HepG2 (cell line): ENCODE measurements around the gene HPGD. TPM values are rescaled to one million over a fixed set of nuclear protein-coding genes. Genes with fewer than 3 reads are reported as not detected.

Source experiments
- ATAC-seq: fragments of 200-7000 bp; cut with Tn5 transposase; 3 replicates; pipeline ENCODE4 v1.9.1; 2020; ENCODE audit warnings: mild to moderate bottlenecking, moderate library complexity
- BruUV-seq: library from RNA; stranded (reverse); fragments of 400-500 nt; replicated peaks from 2 replicates; lab custom pipeline; 2021; lab: Mats Ljungman, UMichigan
- CTCF ChIA-PET: fragments of 300-600 bp; formaldehyde crosslinking; extraction: SDS; loops from one replicate; lab custom pipeline; 2021; ENCODE audit warnings: low total read pairs, inconsistent platforms, low intra/inter-chr PET ratio; lab: Yijun Ruan, JAX
- POLR2A ChIA-PET: fragments of 350-600 bp; sonication (Branson Sonifier 250); formaldehyde crosslinking; loops from one replicate; lab custom pipeline; 2020; ENCODE audit warnings: antibody characterized with exemption, inconsistent platforms; lab: Yijun Ruan, JAX
- DNase-seq: peaks from one replicate; pipeline ENCODE4 v3.0.0-alpha.2; 2015; ENCODE audit warnings: low spot score
- FAIRE-seq: peaks from 3 replicates; lab custom pipeline; 2011; peaks lifted over from hg19 to GRCh38; lab: Jason Lieb, UNC
- H2AFZ ChIP-seq: one replicate; pipeline ENCODE4 v1.6.1; 2011; ENCODE audit warnings: low read length, inconsistent platforms
- H3K27ac ChIP-seq: fragments of 300-600 bp; 3 replicates; pipeline ENCODE4 v1.8.0; 2011; ENCODE audit warnings: mixed run types, mild to moderate bottlenecking, mixed read lengths, low read length, inconsistent platforms; ENCODE audit not compliant: insufficient read depth; ENCODE audit errors: extremely low read length
- H3K27me3 ChIP-seq, 2 experiments: fragments of 200-600 bp in 1 of 2; 2 replicates in 1 of 2; 3 replicates in 1 of 2; pipeline versions ENCODE4 v1.6.0 to v1.8.0; 2011; ENCODE audit warnings: low read length in 2 of 2, mild to moderate bottlenecking in 2 of 2, moderate library complexity in 2 of 2, inconsistent platforms in 1 of 2; ENCODE audit not compliant: insufficient read depth in 2 of 2, control insufficient read depth in 1 of 2
- H3K36me3 ChIP-seq, 2 experiments: fragments of 200-600 bp in 1 of 2; replicated peaks in 1 of 2; 2 replicates in 1 of 2; 3 replicates in 1 of 2; pipeline versions ENCODE4 v1.5.1 to v1.8.0; 2011; ENCODE audit warnings: low read length in 2 of 2, inconsistent platforms in 1 of 2; ENCODE audit not compliant: insufficient read depth in 2 of 2, control insufficient read depth in 1 of 2
- H3K4me1 ChIP-seq: 2 replicates; pipeline ENCODE4 v1.5.1; 2012; ENCODE audit warnings: low read length, inconsistent platforms; ENCODE audit not compliant: insufficient read depth
- H3K4me2 ChIP-seq: 2 replicates; pipeline ENCODE4 v1.6.0; 2011; ENCODE audit warnings: low read depth, low read length, inconsistent platforms
- H3K4me3 ChIP-seq, 3 experiments: fragments of 200-600 bp in 1 of 3; sonication (generic), shearing (Covaris generic) in 1 of 3; replicated peaks in 1 of 3; 2 replicates each; pipeline ENCODE4 v1.5.1; 2011 to 2016; ENCODE audit warnings: low read length in 3 of 3, inconsistent platforms in 2 of 3, low read depth in 2 of 3, mild to moderate bottlenecking in 2 of 3, control low read depth in 1 of 3, mixed read lengths in 1 of 3; ENCODE audit not compliant: insufficient read depth in 1 of 3
- H3K79me2 ChIP-seq: one replicate; pipeline ENCODE4 v1.6.1; 2011; ENCODE audit warnings: low read length, inconsistent platforms; ENCODE audit not compliant: insufficient read depth
- H3K9ac ChIP-seq: 2 replicates; pipeline ENCODE4 v1.6.0; 2011; ENCODE audit warnings: mild to moderate bottlenecking, low read depth, low read length, inconsistent platforms; ENCODE audit not compliant: insufficient read depth
- H3K9me3 ChIP-seq: 2 replicates; pipeline ENCODE4 v1.5.1; 2012; ENCODE audit warnings: mild to moderate bottlenecking, low read length
- H4K20me1 ChIP-seq: 2 replicates; pipeline ENCODE4 v1.6.0; 2011; ENCODE audit warnings: inconsistent platforms, mild to moderate bottlenecking, low read length, moderate library complexity; ENCODE audit not compliant: insufficient read depth
- JUN ChIP-seq: sonication (generic); formaldehyde crosslinking; IDR thresholded peaks from 2 replicates; pipeline ENCODE4 v1.4.0; 2020; ENCODE audit warnings: mild to moderate bottlenecking, missing genetic modification reagents
- MTA1 ChIP-seq: sonication (generic); formaldehyde crosslinking; IDR thresholded peaks from 2 replicates; pipeline ENCODE4 v1.4.0; 2020; ENCODE audit warnings: missing genetic modification reagents, mild to moderate bottlenecking, borderline replicate concordance
- SNAI1 ChIP-seq: sonication (generic); formaldehyde crosslinking; IDR thresholded peaks from 2 replicates; pipeline ENCODE4 v1.5.0; 2020; ENCODE audit warnings: mild to moderate bottlenecking, missing genetic modification reagents, borderline replicate concordance
- TOE1 ChIP-seq: sonication (generic); formaldehyde crosslinking; IDR thresholded peaks from 2 replicates; pipeline ENCODE4 v1.4.0; 2020; ENCODE audit warnings: mild to moderate bottlenecking, missing genetic modification reagents
- ZFP37 ChIP-seq: sonication (generic); formaldehyde crosslinking; IDR thresholded peaks from 2 replicates; pipeline ENCODE4 v1.4.0; 2020; ENCODE audit warnings: missing genetic modification reagents, borderline replicate concordance
- ZNF460 ChIP-seq: sonication (generic); formaldehyde crosslinking; IDR thresholded peaks from 2 replicates; pipeline ENCODE4 v1.5.1; 2020; ENCODE audit warnings: missing genetic modification reagents, mild to moderate bottlenecking, borderline replicate concordance
- WGBS: methylation state at CpG from one replicate; pipeline ENCODE4 v1.1.6; 2017; ENCODE audit warnings: low lambda C conversion rate; 5-methylcytosine and 5-hydroxymethylcytosine counted together
- in situ Hi-C: cut with HindIII; loops from 2 replicates; pipeline ENCODE4 v1.10.0; 2017; ENCODE audit warnings: low pct_unique_long_range_greater_than_20kb; ENCODE audit not compliant: extremely low pct_ligation_motif_present
- intact Hi-C: fragments of 100-400 bp; cut with micrococcal nuclease; formaldehyde crosslinking; loops from one replicate; pipeline ENCODE4 v1.10.0; 2022; ENCODE audit not compliant: unreplicated experiment
- polyA plus RNA-seq, 8 experiments: library from polyadenylated mRNA; depleted of rRNA in 3 of 8; stranded (reverse) in 7 of 8; unstranded in 1 of 8; fragments of >200 nt; fragmentation: Illumina TruSeq in 4 of 8; extraction: Trizol in 4 of 8; gene quantifications; 2 replicates each; pipeline versions ENCODE4 v1.2.1 to v1.2.3, GENCODE V29; 2011 to 2016; ENCODE audit warnings: low read depth in 4 of 8, missing spikeins in 1 of 8, mixed read lengths in 1 of 8; ENCODE audit not compliant: insufficient read depth in 1 of 8
- total RNA-seq, 5 experiments: library from RNA; depleted of rRNA; stranded (reverse); fragments of >200 nt; fragmentation: Illumina TruSeq; extraction: Trizol; gene quantifications; 2 replicates each; pipeline ENCODE4 v1.2.3, GENCODE V29; 2016; ENCODE audit warnings: low read depth in 1 of 5
- TF ChIP-seq, protein P1 (sequence below): sonication (generic); formaldehyde crosslinking; IDR thresholded peaks from 2 replicates; pipeline ENCODE4 v1.4.0; 2020; ENCODE audit warnings: missing genetic modification reagents
- TF ChIP-seq, protein P2 (sequence below): sonication (generic); formaldehyde crosslinking; IDR thresholded peaks from 2 replicates; pipeline ENCODE4; 2020; ENCODE audit warnings: missing genetic modification reagents, mild to moderate bottlenecking, borderline replicate concordance
- TF ChIP-seq, protein P3 (sequence below): sonication (generic); formaldehyde crosslinking; IDR thresholded peaks from 2 replicates; pipeline ENCODE4 v1.4.0; 2020; ENCODE audit warnings: missing genetic modification reagents, mild to moderate bottlenecking, borderline replicate concordance

Gene HPGD
- total and polyA plus RNA-seq, 2 of the 13 experiments (the other 11 are each of a cell fraction or from before 2014, with no cell fraction given), result 0.13 to 0.24 TPM

DNA sequence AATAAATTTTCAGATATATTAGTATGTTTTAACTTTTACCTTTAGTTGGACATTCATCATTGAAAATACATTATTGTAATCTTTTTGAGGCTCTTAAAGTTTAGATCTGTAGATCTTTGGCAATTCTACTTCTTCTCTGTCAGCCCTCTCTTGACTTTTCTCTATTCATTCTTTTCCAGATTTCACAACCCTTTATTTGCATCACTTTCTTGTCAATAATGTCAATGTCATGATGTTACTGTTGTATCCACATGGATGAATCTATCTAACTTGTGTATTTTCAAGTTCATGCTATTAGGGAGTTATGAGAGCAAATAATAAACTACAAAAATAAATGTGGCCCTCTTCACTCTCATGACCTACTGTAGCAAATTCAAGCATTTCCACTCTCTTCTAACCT is 23.0 kb upstream of the HPGD start (continued):
- TF ChIP-seq JUN (CRISPR knock-in tag) (no peak), TOE1 (CRISPR knock-in tag) (no peak), MTA1 (CRISPR knock-in tag) (no peak), SNAI1 (CRISPR knock-in tag) (no peak), ZNF460 (CRISPR knock-in tag) (no peak)
- TF ChIP-seq, protein P1, sequence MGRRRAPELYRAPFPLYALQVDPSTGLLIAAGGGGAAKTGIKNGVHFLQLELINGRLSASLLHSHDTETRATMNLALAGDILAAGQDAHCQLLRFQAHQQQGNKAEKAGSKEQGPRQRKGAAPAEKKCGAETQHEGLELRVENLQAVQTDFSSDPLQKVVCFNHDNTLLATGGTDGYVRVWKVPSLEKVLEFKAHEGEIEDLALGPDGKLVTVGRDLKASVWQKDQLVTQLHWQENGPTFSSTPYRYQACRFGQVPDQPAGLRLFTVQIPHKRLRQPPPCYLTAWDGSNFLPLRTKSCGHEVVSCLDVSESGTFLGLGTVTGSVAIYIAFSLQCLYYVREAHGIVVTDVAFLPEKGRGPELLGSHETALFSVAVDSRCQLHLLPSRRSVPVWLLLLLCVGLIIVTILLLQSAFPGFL, result no peak
- TF ChIP-seq, protein P2, sequence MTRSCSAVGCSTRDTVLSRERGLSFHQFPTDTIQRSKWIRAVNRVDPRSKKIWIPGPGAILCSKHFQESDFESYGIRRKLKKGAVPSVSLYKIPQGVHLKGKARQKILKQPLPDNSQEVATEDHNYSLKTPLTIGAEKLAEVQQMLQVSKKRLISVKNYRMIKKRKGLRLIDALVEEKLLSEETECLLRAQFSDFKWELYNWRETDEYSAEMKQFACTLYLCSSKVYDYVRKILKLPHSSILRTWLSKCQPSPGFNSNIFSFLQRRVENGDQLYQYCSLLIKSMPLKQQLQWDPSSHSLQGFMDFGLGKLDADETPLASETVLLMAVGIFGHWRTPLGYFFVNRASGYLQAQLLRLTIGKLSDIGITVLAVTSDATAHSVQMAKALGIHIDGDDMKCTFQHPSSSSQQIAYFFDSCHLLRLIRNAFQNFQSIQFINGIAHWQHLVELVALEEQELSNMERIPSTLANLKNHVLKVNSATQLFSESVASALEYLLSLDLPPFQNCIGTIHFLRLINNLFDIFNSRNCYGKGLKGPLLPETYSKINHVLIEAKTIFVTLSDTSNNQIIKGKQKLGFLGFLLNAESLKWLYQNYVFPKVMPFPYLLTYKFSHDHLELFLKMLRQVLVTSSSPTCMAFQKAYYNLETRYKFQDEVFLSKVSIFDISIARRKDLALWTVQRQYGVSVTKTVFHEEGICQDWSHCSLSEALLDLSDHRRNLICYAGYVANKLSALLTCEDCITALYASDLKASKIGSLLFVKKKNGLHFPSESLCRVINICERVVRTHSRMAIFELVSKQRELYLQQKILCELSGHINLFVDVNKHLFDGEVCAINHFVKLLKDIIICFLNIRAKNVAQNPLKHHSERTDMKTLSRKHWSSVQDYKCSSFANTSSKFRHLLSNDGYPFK, result no peak

DNA sequence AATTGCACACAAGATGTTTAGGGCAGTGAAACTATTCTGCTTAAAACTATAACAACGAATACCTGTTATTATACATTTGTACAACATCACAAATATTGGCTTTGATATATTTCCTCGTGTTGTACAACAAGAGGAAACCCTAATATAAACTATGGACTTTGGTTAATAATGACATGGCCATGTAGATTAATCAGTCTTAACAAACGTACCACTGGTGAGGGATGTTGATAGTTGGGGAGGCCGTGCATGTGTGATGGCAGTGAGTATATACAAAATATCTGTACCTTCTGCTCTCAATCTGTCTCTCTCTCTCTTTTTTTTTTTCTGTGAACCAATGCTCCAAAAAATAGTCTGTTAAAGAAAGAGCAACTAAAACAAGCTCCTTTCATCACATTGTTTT is 22.2 kb upstream of the HPGD start:
- no peak overlapping the region for H2AFZ ChIP-seq
- no peak overlapping the region for H3K4me3 ChIP-seq
- DNase-seq (no peak), ATAC-seq (no peak), FAIRE-seq (no peak)
- no peaks in the 10 kb centered on the region for H3K79me2 ChIP-seq
- no peaks in the 10 kb centered on the region for H4K20me1 ChIP-seq
- POLR2A ChIA-PET, result no interaction called here
- no peak for TF ChIP-seq ZFP37 (CRISPR knock-in tag)
- TF ChIP-seq, protein P3, sequence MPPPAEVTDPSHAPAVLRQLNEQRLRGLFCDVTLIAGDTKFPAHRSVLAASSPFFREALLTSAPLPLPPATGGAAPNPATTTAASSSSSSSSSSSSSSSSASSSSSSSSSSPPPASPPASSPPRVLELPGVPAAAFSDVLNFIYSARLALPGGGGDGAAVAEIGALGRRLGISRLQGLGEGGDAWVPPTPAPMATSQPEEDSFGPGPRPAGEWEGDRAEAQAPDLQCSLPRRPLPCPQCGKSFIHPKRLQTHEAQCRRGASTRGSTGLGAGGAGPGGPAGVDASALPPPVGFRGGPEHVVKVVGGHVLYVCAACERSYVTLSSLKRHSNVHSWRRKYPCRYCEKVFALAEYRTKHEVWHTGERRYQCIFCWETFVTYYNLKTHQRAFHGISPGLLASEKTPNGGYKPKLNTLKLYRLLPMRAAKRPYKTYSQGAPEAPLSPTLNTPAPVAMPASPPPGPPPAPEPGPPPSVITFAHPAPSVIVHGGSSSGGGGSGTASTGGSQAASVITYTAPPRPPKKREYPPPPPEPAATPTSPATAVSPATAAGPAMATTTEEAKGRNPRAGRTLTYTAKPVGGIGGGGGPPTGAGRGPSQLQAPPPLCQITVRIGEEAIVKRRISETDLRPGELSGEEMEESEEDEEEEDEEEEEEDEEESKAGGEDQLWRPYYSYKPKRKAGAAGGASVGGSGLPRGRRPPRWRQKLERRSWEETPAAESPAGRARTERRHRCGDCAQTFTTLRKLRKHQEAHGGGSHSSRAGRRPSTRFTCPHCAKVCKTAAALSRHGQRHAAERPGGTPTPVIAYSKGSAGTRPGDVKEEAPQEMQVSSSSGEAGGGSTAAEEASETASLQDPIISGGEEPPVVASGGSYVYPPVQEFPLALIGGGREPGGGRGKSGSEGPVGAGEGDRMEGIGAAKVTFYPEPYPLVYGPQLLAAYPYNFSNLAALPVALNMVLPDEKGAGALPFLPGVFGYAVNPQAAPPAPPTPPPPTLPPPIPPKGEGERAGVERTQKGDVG (CRISPR knock-in tag), result no peak
- H3K36me3 ChIP-seq, result no peaks in the 10 kb centered on the region
- 0% methylated on average over 4 of the region's 4 CpGs for WGBS
- BruUV-seq, result no TSS peak
- H3K27ac ChIP-seq, result no peak overlapping the region
- H3K9me3 ChIP-seq, result no peaks in the 10 kb centered on the region
- H3K9ac ChIP-seq, result no peak overlapping the region
- H3K27me3 ChIP-seq, result no peaks in the 10 kb centered on the region
- CTCF ChIA-PET, result no interaction called here
- peaks cover 6% of the 10 kb centered on the region; the same call in 1 of the 2 replicates for H3K4me1 ChIP-seq
- intact Hi-C loops, result no loop called here
- H3K4me2 ChIP-seq, result no peak overlapping the region
- in situ Hi-C loops, result no loop called here
